Kidney (tissue), 14 donors: ENCODE results near the gene POLRMT. TPM values are rescaled to one million over a fixed set of nuclear protein-coding genes. Genes with fewer than 3 reads are reported as not detected.

Source experiments
- DNase-seq, 5 donors: peaks; one replicate each; pipeline ENCODE4 v3.0.0-alpha.2; 2013 to 2020
- FAIRE-seq: peaks from 2 replicates; lab custom pipeline; 2012; peaks lifted over from hg19 to GRCh38; lab: Jason Lieb, UNC
- H3K27ac ChIP-seq, 2 donors: one replicate each; pipeline ENCODE4 v1.7.0; 2013; ENCODE audit warnings: low read depth in 2 of 2, low read length in 2 of 2, inconsistent platforms in 1 of 2
- H3K27me3 ChIP-seq: one replicate; pipeline ENCODE4 v1.7.1; 2013; ENCODE audit warnings: low read length, inconsistent platforms; ENCODE audit not compliant: control insufficient read depth, insufficient read depth
- H3K36me3 ChIP-seq, 3 donors: one replicate each; pipeline versions ENCODE4 v1.7.0 to v1.7.1; 2013; ENCODE audit warnings: low read length in 3 of 3, control low read depth in 1 of 3, inconsistent platforms in 1 of 3; ENCODE audit not compliant: insufficient read depth in 3 of 3, control insufficient read depth in 2 of 3
- H3K4me1 ChIP-seq, 3 donors: one replicate each; pipeline versions ENCODE4 v1.7.0 to v1.7.1; 2013; ENCODE audit warnings: low read length in 3 of 3, inconsistent platforms in 1 of 3, low read depth in 1 of 3; ENCODE audit not compliant: control insufficient read depth in 2 of 3, insufficient read depth in 2 of 3
- H3K4me3 ChIP-seq, 3 donors: one replicate each; pipeline versions ENCODE4 v1.7.0 to v1.8.1; 2013; ENCODE audit warnings: low read length in 3 of 3, control low read depth in 1 of 3, inconsistent platforms in 1 of 3
- H3K9ac ChIP-seq, 3 donors: one replicate each; pipeline versions ENCODE4 v1.7.0 to v1.7.1; 2013; ENCODE audit warnings: low read length in 3 of 3, control low read depth in 1 of 3, inconsistent platforms in 1 of 3
- H3K9me3 ChIP-seq, 3 donors: one replicate each; pipeline versions ENCODE4 v1.7.0 to v1.7.1; 2013; ENCODE audit warnings: low read length in 3 of 3, control low read depth in 1 of 3, inconsistent platforms in 1 of 3; ENCODE audit not compliant: control insufficient read depth in 2 of 3, insufficient read depth in 1 of 3
- intact Hi-C: fragments of 100-400 bp; cut with DNase I; formaldehyde crosslinking; loops from one replicate; pipeline ENCODE4 v1.11.1; 2022
- polyA plus RNA-seq: library from polyadenylated mRNA; stranded (reverse); fragments of 350-450 nt; fragmentation: Illumina TruSeq; extraction: RNeasy Lipid Tissue Mini Kit (QIAGEN cat#74804); gene quantifications from one replicate; pipeline ENCODE4 v1.2.3, GENCODE V29; 2014; ENCODE audit warnings: low read depth, low replicate concordance; ENCODE audit not compliant: insufficient read depth
- total RNA-seq: library from RNA; stranded (reverse); fragmentation: NEBNext Ultra II Directional; extraction: Animal tissue kit (Norgen Biotek cat#: 25700); gene quantifications from one replicate; pipeline ENCODE4 v1.2.1, GENCODE V29; 2021
- TF ChIP-seq, protein P1 (sequence below): IDR thresholded peaks from 3 replicates; pipeline ENCODE4 v1.5.1; 2012; ENCODE audit warnings: mild to moderate bottlenecking, moderate library complexity, borderline replicate concordance; ENCODE audit not compliant: insufficient read depth; ENCODE audit errors: extremely low read depth
- donor health status: control.
- donor health status: control.
- donor health status: control.
- donor health status: control.
- donor health status: control.
- donor health status: DM: yes; HTN: yes; CAD: no.
- donor health status: Normal renal cell carcinoma (clear cell type).

POLRMT gene
- total and polyA plus RNA-seq, 2 donors from 2014 or later = 49.8 to 117 TPM

DNA sequence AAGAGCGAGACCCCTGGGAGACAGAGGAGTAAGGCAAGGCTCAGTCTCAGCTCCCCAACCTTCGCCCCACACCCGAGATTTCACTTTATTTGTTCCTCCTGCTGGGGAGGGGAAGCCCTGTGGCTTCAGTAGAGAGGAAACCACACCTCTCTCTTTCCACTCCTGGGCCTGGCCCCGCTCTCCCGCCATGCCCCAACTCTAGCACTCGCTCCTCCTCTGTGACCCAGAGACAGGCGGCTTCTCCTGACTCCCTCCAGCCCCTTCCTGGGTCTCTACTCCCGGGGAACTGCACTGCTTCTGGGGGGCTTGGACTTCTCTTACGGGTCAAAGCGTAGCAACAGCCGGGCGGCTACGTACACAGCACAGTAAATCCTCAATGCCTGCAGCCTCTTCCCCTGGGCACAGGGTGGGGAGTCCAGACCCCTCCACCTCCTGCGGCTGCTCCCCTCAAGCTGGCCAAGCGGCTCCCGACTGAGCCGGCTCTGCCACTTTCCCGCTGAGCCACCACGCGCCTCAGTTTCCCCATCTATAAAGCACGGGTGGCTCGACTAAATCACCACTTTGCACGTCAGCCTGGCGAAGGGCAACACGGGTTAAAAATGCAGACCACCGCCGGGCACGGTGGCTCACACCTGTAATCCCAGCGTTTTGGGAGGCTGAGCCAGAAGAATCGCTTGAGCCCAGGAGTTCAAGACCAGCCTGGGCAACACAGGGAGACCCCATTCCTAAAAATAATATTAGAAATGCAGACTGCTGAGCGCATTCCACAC, 28.3 kb upstream of the POLRMT start:
- Histone ChIP-seq H3K9me3 (no peaks in the 10 kb centered on the region), H3K4me1 (peaks cover 0 to 48% (median 10%) of the 10 kb centered on the region in 3 donors), H3K9ac (peak overlapping the region; percentile 11 to 78 (median 30)), H3K4me3 (peak overlapping the region; percentile 63 to 75 (median 75)), H3K27ac (peak overlapping the region; percentile 33 to 74), H3K36me3 (no peaks in the 10 kb centered on the region), H3K27me3 (no peaks in the 10 kb centered on the region)
- FAIRE-seq (no peak), DNase-seq (no peak)
- TF ChIP-seq, protein P1, sequence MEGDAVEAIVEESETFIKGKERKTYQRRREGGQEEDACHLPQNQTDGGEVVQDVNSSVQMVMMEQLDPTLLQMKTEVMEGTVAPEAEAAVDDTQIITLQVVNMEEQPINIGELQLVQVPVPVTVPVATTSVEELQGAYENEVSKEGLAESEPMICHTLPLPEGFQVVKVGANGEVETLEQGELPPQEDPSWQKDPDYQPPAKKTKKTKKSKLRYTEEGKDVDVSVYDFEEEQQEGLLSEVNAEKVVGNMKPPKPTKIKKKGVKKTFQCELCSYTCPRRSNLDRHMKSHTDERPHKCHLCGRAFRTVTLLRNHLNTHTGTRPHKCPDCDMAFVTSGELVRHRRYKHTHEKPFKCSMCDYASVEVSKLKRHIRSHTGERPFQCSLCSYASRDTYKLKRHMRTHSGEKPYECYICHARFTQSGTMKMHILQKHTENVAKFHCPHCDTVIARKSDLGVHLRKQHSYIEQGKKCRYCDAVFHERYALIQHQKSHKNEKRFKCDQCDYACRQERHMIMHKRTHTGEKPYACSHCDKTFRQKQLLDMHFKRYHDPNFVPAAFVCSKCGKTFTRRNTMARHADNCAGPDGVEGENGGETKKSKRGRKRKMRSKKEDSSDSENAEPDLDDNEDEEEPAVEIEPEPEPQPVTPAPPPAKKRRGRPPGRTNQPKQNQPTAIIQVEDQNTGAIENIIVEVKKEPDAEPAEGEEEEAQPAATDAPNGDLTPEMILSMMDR = no peak
- intact Hi-C loops = no loop called here

DNA sequence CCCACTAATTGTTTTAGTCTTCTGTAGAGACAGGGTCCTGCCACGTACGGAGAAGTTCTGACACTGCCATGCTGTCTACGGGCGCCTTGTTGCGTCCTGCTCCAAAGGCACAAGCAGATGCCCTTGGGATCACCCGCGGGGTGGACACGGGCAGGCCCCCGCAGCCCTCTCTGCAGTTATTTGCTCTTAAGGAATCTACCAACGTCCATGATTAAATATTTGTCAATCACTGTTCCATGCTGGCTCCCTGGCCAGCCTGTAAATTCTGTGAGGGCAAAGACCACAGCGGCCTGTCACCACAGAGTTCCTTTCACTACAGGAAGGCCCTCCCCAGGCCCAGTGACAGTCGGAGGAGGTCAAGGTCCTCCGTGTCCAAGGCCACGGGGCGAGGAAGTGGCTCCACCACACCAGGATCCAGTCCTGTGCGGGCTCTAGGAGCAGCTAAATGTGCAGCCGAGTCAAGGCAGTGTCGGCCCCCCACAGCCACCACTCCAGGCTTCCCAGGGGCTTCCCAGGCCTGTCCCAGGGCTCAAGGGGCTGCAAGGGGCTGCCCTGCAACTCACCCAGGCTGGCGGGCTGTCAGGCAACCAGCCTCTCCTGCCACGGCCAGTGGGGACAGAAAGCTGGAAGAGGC, 27.6 kb upstream of the POLRMT start:
- peak overlapping the region; percentile 42 to 74 for H3K27ac ChIP-seq
- H3K4me1 ChIP-seq = peaks cover 0 to 48% (median 10%) of the 10 kb centered on the region in 3 donors
- no peaks in the 10 kb centered on the region for H3K27me3 ChIP-seq
- peak overlapping the region in 2 of 3 donors; percentile 43 to 75 for H3K4me3 ChIP-seq
- DNase-seq (no peak), FAIRE-seq (no peak)
- peak overlapping the region in 2 of 3 donors; percentile 20 to 78 for H3K9ac ChIP-seq
- TF ChIP-seq, protein P1 = no peak
- intact Hi-C loops = no loop called here
- H3K36me3 ChIP-seq = no peaks in the 10 kb centered on the region
- no peaks in the 10 kb centered on the region for H3K9me3 ChIP-seq

DNA sequence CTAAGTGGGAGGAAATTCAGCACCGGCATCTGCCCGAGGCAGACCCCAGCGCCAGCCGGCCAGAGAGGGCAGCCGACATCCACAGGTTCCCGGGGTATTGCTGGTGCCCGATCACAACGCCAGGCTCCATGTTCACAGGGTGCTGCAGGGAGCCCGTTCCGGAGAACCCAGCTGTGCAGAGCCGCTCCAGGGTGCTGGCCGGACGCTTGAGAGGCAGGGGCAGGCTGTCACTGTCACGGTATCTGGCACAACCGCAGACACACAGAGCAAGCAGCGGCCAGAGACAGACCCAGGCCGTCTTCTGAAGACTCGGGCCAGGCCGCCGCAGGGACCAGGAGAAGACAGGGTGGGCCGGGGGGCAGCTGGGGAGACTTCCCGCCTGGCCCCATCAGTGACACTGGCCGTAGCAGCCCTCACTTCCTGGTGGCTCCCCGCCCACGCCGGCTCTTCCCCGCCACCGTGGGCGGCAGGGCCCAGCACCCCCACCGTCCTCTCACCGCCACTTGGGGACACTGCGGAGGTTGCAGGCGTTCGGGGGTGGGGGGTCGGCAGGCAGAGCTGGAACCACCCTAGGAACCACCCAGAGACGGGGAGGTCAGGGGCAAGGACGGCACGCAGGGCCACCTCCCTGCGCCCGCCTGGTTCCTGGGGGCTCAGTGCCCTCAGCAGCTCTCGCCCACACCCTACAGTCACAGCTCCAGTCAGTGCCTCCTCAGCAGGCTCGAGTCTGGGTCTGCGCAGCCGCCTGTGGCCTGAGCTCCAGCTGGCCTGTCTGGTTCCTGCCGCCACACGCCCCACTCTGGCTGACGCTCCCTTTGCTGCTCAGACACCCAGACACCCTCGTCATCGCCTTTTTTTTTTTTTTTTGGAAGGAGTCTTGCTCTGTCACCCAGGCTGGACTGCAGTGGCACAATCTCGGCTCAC, 25.8 kb upstream of the POLRMT start:
- no peaks in the 10 kb centered on the region for H3K27me3 ChIP-seq
- FAIRE-seq = no peak
- no peak overlapping the region for H3K4me3 ChIP-seq
- intact Hi-C loops = no loop called here
- H3K9ac ChIP-seq = no peak overlapping the region
- no peaks in the 10 kb centered on the region for H3K9me3 ChIP-seq
- peak overlapping the region in 1 of 2 donors; percentile 36 for H3K27ac ChIP-seq
- H3K36me3 ChIP-seq = no peaks in the 10 kb centered on the region
- H3K4me1 ChIP-seq = peaks cover 0 to 40% (median 7%) of the 10 kb centered on the region in 3 donors
- no peak for DNase-seq
- TF ChIP-seq, protein P1 = no peak
